HG03064 (cell line): Measurements from ENCODE around the gene PLPPR1.

Source experiments
- ATAC-seq: cut with Tn5 transposase; IDR thresholded peaks from one replicate; pipeline ENCODE4 v1.9.1; 2021; ENCODE audit warnings: low read depth; ENCODE audit not compliant: unreplicated experiment

Gene PLPPR1

DNA sequence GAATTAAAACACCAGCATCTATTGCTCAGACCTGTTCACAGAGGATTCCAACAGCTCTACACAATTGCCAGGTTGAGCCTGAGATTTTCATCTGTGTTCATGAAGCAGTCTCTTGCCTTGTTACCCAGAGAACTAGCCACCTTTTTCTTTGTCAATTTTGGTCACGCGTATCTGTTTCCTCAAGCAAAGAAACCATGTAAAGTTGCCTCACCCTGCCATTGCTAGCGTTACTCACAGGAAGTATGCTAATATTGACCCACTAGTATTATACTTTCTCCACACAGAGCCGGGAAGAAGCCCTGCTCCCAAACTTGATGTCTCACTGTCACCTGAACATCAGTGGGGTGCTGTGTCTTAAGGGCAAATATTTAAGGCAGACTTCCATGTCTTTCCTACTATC is 168.5 kb downstream of the PLPPR1 start:
- ATAC-seq: no peak

DNA sequence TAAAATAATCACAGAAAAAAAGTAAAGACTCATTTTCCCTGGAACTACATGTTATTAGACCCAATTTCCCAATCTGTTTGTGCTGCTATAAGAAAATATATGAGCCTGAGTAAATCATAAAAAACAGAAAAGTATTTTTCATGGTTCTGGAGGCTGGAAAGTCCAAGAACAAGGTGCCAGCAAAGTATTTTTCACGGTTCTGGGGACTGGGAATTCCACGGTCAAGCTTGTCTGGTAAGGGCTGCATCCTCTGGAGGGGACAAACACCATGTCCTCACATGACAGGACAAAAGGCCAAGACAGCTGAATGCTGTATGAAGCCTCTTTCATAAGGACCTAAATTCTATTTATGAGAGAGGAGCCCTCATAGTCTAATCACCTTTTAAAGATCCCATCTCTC is 172.3 kb downstream of the PLPPR1 start:
- ATAC-seq: no peak

DNA sequence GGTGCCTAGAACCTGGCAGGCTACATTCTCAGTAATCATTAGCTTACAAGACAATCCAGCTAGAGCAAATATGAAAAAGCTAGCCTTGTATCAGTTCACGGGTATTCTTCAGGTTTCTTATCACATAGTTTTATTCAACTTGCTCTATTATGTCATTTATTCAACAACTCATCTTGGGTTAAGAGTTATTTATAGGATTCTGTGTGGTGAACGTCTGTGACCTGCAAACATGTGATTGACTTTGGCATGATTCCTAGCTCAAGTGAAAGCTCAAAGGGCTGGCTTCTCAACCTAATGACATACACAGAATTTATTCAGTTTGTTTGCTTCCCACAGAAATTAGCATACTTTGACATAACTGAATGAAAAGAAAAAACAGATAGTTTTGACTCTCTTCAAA is 173.1 kb downstream of the PLPPR1 start:
- no peak for ATAC-seq

DNA sequence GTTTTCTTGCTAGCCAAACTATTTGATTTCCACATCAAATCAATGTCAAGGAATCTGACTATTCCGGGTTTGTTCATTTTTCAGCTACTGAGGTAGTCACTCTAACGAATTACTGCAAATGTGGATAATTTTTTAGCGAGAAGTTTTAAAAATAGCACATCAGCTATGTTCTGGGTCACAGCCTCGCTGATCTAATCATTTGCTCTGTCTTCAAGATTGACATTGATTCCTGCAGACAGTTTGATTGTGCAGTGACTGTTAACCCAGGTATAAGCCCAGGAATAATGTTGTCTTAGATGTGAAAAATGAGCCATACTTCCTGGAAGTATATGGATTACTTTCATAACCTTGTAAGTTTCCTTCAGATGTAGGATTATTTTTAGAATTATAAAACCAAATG is 181.1 kb downstream of the PLPPR1 start:
- ATAC-seq: no peak

DNA sequence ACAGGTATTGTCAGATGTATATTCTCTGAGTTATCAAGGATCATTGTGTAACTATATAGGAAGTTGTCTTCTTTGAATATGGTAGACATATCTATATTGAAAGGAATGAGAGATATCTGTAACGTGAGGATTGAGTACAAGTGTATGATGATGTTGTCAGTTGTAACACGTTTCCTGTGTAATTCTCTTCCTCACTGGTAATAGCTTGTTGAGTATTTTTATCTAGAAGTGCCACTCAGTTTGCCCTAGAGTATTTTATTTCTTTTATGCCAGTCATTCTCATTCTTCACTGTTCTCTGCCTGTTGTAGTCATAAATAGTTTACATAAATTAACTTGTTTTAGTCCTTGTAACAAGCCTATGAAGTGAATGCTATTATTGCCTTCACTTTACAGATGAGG is 184.1 kb downstream of the PLPPR1 start:
- no peak for ATAC-seq

DNA sequence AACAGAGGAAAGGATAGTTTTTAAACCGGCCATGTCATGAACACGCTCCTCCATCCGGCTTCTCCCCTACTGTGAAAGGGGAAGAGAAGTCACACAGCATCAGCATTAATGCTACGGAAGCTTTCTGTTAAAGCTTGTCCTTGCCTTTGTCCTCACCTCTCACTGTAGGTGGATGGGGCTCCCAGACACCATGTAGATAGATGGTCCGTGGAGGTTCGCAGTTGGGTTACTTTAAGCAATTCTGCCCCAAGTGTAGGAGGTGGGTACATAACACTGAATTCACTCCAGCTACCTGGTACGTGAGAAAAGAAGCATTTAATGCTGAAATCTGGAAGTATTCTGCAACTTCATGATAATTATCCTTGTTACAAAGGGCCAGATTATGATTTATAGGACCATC is 190.5 kb downstream of the PLPPR1 start:
- ATAC-seq: no peak

DNA sequence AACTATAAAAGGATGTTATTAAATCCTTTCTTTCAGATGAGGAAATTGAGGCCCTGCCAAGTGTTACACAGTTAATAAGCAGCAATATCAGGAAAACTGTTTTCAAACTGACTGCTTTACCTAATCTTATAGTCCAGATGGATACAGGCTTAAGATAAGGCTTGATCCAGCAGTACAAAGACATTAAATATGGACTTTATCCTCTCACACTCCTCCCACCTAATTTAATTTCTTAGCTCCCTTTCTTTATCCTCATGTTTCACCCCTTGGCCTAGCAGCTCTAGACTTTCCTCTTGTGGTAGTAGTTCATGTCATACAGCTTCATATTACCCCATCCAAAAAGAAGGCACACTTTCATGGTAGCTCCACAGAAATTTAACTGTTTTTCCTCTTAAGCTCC is 191.8 kb downstream of the PLPPR1 start:
- ATAC-seq: no peak

DNA sequence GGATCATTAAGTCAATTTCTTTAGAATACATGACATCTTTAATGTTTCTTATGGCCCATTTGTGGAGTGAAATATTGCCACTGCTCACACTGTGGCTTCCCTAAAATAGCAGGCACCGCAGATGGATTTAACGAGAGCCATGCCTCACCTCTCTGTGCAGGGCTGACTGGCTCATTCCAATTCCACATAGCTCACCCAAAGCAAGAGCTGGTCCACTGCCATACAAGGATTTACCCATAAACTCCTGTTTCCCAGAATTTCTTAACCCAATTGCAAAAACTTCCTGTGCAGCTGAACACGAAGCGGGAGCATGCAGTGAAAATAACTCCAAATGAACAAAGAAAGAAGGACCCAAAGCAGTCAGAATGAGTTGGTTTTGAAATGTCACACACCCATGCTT is 196.7 kb downstream of the PLPPR1 start:
- ATAC-seq: no peak

DNA sequence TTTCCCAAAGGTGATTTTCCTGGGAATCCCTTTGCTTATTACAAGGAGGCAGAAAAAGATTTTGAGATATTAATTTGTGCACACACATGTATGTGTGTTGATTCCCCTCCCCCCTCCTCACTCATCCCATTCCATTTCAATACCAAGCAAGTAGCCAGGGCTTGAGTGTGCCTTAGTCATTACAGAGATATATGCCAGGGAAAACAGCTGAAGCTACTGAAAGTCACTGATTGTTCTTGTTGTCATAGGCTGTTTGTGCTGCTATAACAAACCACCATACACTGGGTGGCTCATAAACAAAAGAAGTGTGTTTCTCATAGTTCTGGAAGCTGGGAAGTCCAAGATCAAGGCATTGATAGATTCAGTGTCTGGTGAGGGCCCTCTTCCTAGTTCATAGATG is 197.6 kb downstream of the PLPPR1 start:
- no peak for ATAC-seq

DNA sequence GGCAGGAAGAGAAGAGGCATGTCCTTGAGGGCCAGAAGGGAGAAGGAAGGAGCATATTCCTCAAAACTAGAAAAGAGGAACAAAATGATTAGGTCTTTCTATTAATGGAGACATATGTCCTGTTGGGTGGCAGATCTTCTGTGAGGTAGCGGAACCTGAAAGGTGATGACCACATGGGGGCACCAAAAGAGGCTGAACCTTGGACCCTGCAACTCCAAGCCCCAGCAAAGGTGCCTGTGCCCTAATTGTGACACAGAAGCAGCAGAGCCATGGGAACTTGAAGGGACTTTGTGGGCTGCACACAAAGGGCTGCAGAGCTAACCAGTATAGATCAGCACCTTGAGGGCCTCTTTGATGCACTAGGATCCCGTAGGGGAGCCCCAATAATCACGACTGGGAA is 198.3 kb downstream of the PLPPR1 start:
- no peak for ATAC-seq

DNA sequence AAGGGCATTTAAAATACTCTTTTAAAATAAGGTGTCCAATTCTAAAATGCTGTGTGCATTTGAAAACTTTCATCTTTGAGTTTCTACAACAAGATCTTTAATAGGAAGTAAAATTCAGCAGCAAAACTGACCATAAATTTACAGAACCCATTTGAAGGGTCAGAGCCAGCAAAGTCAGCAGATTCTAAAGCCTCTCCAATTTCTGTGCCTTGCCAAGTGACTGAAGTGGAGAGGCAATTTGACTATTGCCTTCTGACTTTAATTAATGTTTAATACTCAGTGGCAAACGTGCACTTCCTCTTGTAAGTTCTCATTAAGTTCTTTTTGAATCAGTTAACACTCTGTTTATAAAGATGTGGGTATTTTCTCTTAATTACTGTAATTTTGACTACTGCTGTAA is 201.1 kb downstream of the PLPPR1 start:
- no peak for ATAC-seq

DNA sequence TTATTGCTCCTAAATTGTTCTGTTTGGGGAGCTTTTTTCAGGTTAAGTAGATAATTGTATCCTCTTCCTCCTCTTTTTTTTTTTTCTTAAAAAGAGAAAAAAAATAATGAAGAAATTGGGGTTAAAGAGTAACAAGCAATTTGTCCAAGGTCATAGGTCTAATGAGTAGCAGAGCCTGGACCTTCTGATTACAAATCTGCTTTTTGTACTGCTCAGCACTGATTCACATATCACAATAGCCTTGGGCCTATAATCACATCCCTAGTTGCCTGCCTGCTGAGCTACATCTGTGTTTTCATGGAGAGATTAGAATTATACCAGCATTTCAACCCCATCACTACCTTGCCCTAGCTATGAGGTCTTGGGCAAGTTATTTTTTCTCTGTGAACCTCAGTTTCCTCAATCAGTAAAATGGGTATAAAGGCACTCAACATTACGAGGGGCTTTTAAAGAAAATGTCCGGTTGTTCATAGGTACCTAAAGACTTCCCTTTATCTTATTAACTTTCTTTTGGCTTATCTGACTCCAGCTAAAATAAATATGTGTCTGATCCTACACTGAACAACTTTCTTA is 204.0 kb downstream of the PLPPR1 start:
- no peak for ATAC-seq

DNA sequence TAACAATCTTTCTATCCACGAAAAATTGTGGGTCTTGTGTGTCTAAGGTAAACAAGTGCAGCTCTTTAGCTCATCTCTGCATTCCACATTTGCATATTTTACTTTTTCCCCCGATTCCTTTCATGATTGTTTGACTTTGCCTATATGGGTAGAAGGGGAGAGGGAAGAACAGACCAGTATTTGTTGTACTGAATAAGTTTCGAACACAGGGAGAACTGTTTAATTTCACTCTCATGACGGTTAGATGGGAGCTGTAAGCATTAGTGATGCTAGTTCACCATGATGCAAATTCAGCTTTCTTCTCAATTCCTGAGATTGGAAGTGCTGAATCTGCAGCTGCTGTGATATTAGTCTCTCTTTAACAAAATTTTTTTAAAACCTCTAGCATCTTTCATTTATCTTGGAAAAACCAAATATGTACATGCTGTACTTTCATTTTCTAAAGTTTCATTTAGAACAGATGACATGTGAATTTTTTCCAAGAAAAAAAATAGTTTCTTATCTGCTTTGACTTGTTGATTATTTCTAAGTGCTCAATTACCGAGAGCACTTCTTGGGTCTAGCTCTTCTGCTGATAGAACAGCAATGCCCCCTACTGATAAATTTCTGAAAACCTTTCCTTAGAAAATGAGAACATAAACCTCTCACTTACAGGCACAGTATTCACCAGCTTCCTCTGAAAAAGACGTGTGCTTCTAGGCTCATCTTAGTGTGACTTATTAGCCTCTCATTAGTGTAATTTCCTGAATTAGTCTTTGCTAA is 206.8 kb downstream of the PLPPR1 start:
- no peak for ATAC-seq

DNA sequence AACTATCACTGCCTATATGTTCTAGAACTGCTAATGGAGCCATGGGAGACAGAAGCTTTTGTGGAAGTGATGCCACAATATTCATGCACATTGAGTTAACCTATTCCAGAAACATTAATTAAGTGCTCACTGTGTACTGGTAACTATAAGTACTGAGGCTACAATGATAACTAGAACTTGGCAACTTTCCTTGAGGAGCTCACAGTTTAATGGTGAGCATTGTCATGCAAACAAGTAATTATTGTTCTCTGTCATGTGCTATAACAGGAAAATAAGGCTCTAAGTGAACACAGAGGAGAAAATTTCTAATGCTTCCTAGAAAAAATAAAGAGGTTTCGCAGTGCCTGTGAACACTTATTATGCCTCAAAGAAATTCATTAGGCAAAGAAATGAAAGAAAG is 214.1 kb downstream of the PLPPR1 start:
- no peak for ATAC-seq

DNA sequence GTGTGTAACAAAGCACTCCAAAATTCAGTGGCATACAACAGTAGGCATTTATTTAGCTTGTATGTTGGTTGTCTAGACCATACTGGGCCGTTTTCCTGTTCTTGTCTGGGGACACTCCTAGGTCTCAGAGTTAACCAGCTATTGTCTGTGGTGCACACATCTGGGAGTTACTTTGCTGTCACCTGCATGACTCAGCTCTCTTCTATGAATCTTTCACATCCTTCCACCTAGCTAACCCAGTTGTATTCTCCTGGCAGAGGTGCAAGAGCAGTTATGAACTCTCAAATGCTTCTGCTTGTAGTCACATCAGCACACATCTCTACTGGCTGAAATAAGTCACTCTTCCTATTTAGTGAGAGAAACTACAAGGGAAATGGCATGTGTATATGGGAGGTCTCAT is 218.2 kb downstream of the PLPPR1 start:
- no peak for ATAC-seq

DNA sequence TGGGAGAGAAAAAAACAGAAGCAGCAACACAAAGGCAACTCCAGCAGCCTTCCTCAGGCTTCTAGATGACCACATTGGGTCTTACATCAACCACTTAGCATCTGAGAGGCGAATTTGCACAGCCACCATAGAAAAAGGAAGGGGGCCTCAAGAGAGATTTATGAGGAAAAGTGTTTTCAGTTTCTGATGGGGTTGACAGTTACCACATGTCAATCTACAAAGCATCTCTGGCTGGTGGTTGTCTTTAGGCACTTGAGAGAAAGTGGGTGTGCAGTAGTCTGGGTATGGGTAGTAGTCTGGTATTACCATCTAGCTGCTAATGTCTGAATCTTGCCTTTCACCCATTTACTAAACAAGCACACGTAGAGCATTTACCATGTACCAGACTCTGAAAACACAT is 218.8 kb downstream of the PLPPR1 start:
- no peak for ATAC-seq

DNA sequence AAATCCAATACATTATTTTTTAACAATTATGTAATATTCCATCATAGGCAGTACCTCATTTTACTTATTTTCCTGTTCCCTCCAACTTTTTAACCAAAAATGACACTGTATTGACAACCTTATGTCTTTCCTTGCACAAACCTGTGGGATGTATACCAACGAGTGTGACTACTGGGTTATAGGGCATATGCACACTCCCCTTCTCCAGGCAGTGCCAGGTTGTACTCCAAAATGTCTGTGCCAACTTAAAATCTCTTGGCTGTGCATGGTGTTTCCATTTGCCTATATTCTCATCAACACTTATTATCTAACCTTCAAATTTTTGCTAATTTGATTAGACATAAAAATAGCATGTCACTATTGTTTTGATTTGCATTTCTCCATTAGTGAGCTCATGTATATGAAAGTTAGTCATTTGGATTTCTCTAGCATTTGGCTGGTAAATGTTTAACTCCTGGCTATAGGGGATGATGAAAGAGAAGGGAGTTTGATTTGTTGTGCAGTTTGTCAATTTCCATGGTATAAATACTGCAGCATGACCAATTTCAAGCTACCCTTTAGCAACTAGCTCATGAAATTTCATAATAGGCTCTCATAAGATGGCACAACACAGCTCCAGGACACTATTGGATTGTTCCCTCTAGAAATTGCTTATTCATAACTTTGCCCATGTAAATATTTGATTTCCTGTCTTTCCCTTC is 226.4 kb downstream of the PLPPR1 start:
- ATAC-seq: no peak

DNA sequence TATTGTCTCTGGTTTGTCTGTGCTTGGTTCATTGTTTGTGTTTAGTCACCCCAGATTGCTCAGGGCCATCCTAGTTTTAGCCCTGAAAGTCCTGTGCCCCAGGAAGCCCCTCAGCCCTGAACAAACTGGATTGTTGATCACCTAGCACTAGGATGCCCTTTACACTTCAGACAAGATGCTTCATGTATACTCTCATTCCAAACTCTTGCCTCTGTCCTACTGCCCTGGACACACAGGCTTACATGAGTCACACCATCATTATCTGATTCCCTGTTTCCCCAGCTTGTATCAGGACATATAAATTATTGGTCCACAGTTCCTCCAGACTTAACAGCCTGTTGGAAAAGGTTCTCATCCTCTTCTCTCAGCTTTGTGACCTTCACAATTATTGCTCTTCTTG is 236.2 kb downstream of the PLPPR1 start:
- no peak for ATAC-seq

DNA sequence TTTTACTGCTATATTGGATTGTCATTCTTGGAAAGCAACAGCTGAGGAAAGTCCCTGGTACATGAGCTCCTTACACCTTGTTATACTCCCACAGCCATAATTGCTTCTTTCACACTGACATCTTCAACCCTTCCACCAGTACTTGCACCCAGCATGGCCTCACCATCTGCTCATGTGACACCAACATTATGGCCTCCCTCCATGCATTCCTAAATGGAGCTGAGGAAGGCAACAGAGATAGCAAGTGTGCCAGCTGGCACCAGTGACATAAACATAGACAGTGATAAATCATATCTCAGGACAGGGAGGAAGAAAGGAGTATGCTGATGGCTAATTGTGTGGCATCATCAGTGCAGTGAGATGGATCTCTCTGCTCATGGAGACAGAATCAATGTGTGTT is 236.7 kb downstream of the PLPPR1 start:
- ATAC-seq: no peak

DNA sequence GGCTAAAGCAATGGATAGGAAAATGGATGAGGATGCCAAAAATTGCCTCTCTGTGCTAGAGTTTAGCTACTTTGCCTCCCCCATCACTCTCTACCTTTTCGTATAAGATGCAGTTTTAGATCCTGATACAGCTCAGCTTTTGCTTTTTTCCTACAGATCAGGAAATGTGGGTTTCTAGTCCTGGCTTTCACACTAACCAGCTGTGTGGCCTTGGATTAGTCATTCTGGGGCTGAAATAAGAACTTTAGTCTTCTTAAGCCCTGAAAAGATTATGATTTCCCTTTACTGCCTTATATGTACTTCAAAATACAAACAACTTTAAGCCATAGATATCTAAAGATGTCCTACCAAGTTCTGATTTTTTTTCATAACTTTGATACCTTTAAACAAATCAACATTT is 239.9 kb downstream of the PLPPR1 start:
- no peak for ATAC-seq

DNA sequence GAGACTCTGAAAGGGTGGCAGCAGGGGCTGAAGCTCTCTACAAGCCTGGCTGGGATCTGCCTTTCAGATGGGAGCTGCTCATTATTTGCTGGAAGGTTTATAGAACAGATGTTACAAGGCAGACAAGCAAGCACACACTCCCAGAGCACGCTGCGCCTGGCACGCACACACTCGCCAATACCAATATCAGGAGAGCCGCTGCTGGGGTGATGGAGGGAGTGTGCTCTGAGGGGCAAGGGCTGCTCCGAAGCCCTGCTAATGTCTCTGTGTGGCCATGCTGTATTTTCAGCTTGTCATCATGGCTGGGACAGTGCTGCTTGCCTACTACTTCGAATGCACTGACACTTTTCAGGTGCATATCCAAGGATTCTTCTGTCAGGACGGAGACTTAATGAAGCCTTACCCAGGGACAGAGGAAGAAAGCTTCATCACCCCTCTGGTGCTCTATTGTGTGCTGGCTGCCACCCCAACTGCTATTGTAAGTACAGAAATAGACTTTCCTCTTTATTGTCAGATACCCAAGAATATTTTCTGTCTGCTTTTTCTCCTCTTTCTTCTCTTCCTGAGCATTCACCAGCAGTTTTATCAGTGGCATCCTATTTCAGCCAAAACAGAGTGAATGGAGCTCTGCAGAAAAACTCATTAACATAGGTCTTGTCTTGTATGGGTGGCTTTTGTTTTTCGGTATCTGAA is 241.2 kb downstream of the PLPPR1 start:
- no peak for ATAC-seq
